ENCODE results near the gene STRAP.
A peak's percentile ranks its signal among the peaks of the same experiment; 100 is the strongest.
"Not testable (repeated sequence)": the region's sequence is repeated elsewhere in the genome, so short reads cannot be mapped to it uniquely, and the experiment has no call there.

The STRAP gene

GRCh38 chr12:15874556-15875145 lies 7.5 kb upstream of the STRAP start:
- DNase-seq = not testable (repeated sequence)

DNA sequence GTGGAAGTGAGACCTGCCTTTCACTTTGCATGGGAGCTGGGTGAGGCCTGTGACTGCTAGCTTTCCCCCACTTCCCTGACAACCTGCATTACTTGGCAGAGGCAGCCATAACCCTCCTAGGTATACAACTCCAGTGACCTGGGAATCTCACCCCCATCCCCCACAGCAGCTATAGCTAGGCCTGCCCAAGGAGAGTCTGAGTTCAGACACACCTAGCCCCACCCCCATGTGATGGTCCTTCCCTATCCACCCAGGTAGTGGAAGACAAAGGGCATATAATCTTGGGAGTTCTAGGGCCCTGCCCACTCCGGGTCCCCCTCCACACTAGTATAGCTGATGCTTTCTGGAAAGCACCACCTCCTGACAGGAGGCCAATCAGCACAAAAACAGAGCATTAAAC lies 6.3 kb upstream of the STRAP start:
- no peak for DNase-seq

GRCh38 chr12:15879413-15879812 lies 2.8 kb upstream of the STRAP start:
- no peak for DNase-seq

- DNase-seq = no peak
Measured at GRCh38 chr12:15880721-15881120, 1.5 kb upstream of the STRAP start.

GRCh38 chr12:15883536-15883935 lies 1.3 kb downstream of the STRAP start:
- no peak for DNase-seq

- DNase-seq = no peak
Measured at GRCh38 chr12:15886372-15887042, 4.3 kb downstream of the STRAP start.

DNA sequence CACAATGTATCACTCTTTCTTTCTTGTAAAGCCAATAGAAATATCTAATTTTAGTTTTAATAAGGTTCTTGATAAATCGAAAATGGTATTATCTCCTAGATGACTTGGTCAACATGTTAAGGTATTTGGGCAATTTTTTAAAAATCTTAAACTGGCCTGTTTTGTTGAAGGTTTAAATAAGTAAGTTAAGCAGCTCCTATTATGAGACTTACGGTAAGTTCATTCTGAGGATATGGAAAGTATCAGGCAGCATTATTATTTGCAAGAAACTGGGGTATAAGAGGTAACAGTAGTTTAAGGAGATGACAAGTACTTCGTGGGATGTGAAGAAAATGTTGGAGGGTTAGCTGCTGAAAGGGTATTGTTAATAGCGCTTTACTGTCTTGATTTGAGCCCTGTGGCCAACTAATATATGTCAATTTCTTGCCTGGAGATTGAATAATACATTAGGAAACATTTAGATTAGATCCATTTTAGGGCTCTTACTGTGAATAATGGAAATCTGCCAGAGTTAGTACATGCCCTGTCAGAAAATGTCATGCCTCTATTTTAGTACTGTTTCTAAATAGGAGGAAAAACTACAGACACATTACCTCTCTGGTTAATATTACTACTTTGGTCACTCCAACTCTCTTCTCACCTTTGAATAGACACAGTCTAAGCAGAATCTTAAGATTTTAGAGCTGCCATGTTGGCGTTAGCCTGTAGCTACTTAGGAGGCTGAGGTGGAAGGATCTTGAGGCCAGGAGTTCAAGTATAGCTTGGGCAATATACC lies 5.0 kb downstream of the STRAP start:
- no peak for DNase-seq

GRCh38 chr12:15892645-15893259 lies 10.6 kb downstream of the STRAP start:
- no peak for DNase-seq

DNA sequence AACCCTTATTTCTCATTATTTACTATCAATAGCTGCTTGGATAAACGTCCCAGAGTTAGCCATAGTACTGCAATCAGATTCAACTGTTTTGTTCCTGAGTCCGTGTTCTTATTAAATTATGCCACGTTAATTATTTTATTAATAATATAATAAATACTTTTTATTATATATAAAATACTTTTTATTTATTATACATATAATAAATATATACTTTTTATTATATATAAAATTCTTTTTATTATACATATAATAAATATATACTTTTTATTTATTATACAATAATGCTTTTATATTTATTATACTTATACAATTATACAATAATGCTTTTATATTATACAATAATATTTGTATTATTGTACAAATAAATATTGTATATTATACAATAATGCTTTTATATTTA lies 11.1 kb downstream of the STRAP start:
- no peak for DNase-seq

DNA sequence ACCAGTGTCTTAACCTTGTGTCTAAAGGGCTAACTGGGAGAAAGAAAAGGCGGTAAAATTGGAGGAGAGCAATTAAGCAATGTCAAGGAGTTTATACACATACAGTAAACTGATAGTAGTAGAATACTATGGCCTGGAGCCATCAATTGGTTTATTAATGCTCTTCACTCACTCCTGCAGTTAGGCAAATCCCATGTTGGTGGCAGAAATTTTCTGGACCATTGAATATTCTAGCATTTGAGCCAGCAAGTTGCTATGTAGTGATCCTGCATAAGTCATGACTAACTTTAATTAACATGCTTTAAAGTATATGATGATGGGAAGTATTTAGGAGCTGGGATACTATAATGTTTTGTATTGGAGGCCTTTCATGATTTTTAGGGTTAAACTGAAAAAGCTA lies 14.7 kb downstream of the STRAP start:
- no peak for DNase-seq

GRCh38 chr12:15897433-15897832 lies 15.2 kb downstream of the STRAP start:
- DNase-seq = no peak

- no peak for DNase-seq
Measured at GRCh38 chr12:15899282-15899870, 17.2 kb downstream of the STRAP start.

- DNase-seq = no peak
Measured at GRCh38 chr12:15904378-15904920, 22.3 kb downstream of the STRAP start.

- DNase-seq = no peak
Measured at GRCh38 chr12:15910468-15910863, 28.3 kb downstream of the STRAP start.

DNA sequence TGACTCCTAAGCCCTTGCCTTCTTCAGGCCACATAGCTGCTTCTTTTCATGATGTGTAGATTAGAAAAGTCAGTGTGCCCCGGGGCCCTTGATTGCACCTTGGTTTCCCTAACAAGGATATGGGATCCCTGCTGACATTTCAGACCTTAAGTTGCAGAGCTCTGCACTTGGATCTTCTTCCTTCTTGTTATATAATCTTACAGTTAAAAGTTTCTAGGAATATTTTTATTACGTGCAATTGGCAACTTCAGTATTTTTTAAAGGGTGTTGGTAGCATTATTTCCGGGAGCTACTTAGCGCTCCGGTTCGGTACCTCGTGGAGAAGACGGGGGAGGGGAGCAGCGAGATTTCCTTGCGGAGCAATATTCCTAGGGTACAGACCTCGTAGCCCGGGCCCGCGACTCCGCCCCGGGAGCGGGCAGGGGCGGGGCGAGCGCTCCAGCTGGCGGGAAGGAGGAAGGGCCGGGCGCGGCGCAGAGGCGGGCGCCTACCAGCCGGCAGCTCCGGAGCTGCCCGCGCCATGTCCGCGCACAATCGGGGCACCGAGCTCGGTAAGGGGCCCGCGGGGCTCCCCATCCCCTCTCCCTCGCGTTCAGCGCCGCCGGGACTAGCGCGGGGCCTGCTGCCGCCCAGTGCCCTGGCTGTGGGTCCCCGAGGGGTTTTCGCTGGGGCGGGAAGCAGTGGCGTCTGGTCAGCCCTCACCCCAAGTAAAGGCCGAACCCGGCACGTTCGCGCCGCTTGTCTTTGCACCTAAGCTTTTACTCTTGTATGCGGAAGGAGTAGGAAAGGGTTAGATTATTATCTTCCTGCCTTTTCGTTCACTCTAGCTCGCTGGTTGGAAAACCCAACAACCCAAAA lies 28.9 kb downstream of the STRAP start, which contains the start of gene DERA:
TSS of gene DERA (plus strand) at position 469 of the 858 bp plus-strand sequence. CDS start at position 521, 52 bp downstream.
- peak; percentile 64 for DNase-seq

- not testable (repeated sequence) for DNase-seq
Measured at GRCh38 chr12:15911931-15912330, 29.7 kb downstream of the STRAP start.

DNA sequence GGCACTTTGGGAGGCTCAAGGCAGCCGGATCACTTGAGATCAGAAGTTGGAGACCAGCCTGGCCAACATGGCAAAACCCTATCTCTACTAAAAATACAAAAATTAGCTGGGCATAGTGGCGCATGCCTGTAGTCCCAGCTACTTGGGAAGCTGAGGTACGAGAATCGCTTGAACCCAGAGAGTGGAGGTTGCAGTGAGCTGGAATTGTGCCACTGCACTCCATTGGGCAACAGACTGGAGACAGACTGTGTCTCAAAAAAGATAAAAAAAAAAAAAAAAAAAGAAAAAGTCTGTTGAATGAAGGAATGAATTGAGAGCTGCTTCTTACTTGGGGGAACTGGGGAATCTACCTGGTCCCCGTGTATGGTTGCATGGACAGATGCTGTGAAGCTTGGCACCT lies 31.9 kb downstream of the STRAP start:
- DNase-seq = not testable (repeated sequence)

- DNase-seq = no peak
Measured at GRCh38 chr12:15918066-15918465, 35.9 kb downstream of the STRAP start.

DNA sequence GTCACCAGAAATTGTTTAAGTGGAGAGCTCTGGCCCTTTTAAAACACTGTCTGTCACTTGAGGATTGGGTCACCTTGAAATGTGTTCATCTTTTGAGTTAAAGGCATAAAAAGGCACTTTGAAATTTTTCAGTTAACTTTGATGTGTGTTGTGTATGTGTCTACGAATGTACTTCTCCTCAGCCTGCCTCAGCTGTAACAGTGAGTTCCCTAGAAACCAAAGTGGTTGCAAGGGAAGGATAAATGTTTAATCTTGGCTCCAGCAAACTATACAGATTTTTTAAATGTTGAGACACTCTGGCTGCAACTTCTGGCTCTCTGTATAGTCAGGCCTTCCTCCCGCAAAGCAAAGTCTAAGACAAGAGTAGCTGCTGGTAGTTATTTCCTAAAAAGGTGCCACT lies 37.2 kb downstream of the STRAP start:
- no peak for DNase-seq

DNA sequence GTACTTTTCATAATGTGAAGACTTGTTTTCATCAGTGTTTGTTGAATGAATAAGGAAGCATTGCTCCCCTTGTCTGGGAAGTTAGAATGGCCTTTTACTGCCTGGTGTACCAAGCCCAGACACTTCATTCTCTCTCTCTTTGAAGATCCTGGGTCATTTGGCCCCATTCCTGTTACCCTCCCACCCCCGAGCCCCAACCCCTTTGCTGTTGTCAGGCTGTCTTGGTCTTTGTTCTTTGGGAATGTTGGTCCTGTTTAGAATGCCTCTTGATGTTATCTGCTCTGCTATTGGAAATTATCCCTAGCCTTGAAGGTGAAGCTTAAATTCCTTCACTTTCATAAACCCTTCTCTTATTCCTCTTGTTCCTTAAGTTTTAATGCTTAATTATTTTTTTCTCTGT lies 42.8 kb downstream of the STRAP start:
- DNase-seq = no peak

- no peak for DNase-seq
Measured at GRCh38 chr12:15928346-15928745, 46.2 kb downstream of the STRAP start.
